ENCODE data around the gene GNRHR.
"Not testable (repeated sequence)": the region's sequence is repeated elsewhere in the genome, so short reads cannot be mapped to it uniquely, and the experiment has no call there.

Gene GNRHR

GRCh38 chr4:67736262-67736661 lies 17.9 kb downstream of the GNRHR start:
- DNase-seq (ENCODE audit: low read depth, low spot score), result no peak
- no peak overlapping the region for H3K4me3 ChIP-seq (ENCODE audit: low read length)

- H3K4me3 ChIP-seq (ENCODE audit: low read length), result no peak overlapping the region
- no peak for DNase-seq (ENCODE audit: low read depth, low spot score)
Observed at GRCh38 chr4:67735325-67735724, 18.9 kb downstream of the GNRHR start.

- H3K4me3 ChIP-seq (ENCODE audit: low read length); DNase-seq (ENCODE audit: low read depth, low spot score): not testable (repeated sequence)
Observed at GRCh38 chr4:67730511-67730910, 23.7 kb downstream of the GNRHR start.

DNA sequence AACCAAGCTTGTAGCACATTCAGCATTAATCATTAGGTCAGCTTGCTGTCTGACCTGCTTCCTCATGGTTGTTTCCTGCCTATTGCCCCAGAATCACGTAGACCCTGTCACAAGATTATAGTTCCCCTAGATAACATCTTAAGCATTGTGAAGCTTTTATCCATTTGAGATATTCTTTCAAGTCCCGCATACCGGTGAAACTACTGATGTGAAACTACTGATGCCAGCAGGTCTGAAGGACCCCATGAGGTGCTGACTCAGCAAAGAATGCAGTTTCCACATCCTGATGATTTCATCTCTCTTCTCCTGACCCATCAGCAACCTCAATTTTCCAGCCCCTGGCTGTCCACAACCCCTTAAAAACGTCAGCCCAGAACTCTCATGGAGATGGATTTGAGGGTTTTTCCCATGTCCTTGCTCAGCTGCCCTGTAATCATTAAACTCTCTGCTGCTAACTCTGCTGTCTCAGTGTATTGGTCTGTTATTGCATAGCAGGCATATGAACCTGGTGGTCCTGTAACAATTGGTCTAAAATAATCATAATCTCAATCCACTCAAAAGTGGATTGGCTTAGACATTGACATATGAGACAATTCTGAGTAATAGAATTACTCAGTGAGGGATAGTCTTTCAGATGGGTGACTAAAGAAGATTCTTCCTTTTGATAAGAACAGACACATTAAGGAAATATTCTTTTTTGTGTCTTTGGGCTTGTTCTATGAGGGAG lies 26.9 kb downstream of the GNRHR start:
- no peak overlapping the region for H3K4me3 ChIP-seq (ENCODE audit: low read length)

DNA sequence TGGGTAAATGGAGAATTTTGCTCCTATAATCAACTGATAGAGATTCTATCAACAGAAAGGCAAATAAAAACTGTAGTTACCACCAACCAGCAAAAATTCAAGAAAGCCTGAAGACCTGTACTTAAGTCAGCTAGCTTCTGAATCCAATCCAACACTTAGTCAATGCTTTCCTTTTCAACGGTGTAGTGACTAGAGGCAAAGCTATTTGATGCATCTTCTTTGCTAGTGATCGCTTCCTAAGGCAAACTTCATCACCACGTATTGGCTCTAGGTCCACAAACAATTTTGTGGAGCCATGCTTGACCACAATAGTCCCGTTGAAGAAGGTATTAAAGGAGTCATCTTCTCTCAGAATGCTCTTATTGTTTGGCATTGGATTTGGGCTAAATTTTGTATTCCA lies 28.2 kb downstream of the GNRHR start:
- no peak for DNase-seq (ENCODE audit: low read depth, low spot score)

More for the DNA sequence above, 26.9 kb downstream of the GNRHR start:
- DNase-seq (ENCODE audit: low read depth, low spot score), result no peak

GRCh38 chr4:67725132-67725531 lies 29.1 kb downstream of the GNRHR start:
- DNase-seq (ENCODE audit: low read depth, low spot score), result no peak
- H3K4me3 ChIP-seq (ENCODE audit: low read length), result no peak overlapping the region

More for the DNA sequence above, 28.2 kb downstream of the GNRHR start:
- no peak overlapping the region for H3K4me3 ChIP-seq (ENCODE audit: low read length)

DNA sequence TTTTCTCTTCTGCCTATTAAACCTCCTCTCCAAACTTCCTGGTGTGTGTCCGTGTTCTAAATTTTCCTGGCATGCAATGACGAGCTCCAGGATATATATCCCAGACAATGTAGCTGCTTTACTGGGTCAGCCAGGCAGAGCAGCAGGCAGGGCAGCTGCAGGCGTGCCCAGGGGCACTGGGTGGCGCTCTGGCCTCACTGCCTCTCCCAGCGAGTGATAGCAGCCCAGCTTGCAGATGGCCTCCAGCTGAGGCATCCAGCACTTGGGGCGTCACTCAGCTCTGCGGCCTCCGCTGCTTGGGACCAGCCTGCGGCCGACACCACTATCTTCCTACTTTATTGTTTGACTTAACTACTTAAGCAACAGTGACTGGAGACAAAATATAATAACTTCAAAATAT lies 30.2 kb downstream of the GNRHR start:
- DNase-seq (ENCODE audit: low read depth, low spot score), result no peak
- H3K4me3 ChIP-seq (ENCODE audit: low read length), result no peak overlapping the region

GRCh38 chr4:67723341-67723740 lies 30.8 kb downstream of the GNRHR start:
- no peak for DNase-seq (ENCODE audit: low read depth, low spot score)
- no peak overlapping the region for H3K4me3 ChIP-seq (ENCODE audit: low read length)

GRCh38 chr4:67721770-67722597 lies 32.2 kb downstream of the GNRHR start:
- H3K4me3 ChIP-seq (ENCODE audit: low read length), result no peak overlapping the region
- DNase-seq (ENCODE audit: low read depth, low spot score), result no peak

GRCh38 chr4:67721315-67721769 lies 32.8 kb downstream of the GNRHR start:
- DNase-seq (ENCODE audit: low read depth, low spot score), result no peak

GRCh38 chr4:67719953-67720617 lies 34.1 kb downstream of the GNRHR start:
- DNase-seq (ENCODE audit: low read depth, low spot score), result no peak

More at GRCh38 chr4:67721315-67721769, 32.8 kb downstream of the GNRHR start:
- no peak overlapping the region for H3K4me3 ChIP-seq (ENCODE audit: low read length)

DNA sequence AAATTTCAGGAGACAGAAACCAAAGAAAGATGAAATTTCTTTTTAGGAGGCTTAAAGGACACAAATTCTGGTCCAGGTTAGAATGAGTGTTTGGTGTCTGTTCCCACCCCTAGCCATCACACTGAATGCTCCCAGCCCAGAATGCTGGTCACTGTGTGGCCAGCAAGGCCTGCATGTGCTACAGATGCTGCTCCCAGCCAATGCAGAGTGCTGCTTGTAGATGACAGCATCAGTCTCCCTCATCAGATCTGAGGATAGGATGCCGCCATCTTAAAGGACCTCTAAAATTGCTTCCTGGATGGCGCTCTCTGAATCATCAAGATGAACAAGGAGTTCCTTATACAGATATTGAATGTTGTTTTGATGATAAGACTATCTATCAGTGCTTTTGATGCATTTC lies 35.3 kb downstream of the GNRHR start:
- no peak for DNase-seq (ENCODE audit: low read depth, low spot score)
- H3K4me3 ChIP-seq (ENCODE audit: low read length), result no peak overlapping the region

More at GRCh38 chr4:67719953-67720617, 34.1 kb downstream of the GNRHR start:
- no peak overlapping the region for H3K4me3 ChIP-seq (ENCODE audit: low read length)

GRCh38 chr4:67717586-67717985 lies 36.6 kb downstream of the GNRHR start:
- H3K4me3 ChIP-seq (ENCODE audit: low read length), result no peak overlapping the region
- no peak for DNase-seq (ENCODE audit: low read depth, low spot score)

DNA sequence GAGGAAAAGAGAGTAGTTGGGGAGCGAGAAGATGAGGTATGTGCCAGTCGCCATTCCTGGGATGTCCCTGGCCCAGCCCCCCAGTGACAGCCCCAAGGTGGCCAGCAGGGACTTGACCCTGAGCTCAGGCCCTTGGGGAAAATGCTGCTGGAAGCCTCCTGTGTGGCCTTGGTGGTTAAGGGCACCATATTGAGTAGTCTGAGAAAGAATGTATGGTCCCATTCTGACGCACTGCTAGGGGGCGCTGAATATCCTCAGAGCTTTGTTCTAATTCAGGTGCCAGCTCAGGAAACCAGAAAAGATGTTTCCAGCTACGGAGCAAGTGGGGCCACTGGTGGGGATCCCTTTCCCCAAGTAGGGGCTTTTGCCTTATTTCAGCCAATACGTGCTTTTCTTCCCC lies 39.2 kb downstream of the GNRHR start:
- no peak for DNase-seq (ENCODE audit: low read depth, low spot score)
- H3K4me3 ChIP-seq (ENCODE audit: low read length), result no peak overlapping the region

DNA sequence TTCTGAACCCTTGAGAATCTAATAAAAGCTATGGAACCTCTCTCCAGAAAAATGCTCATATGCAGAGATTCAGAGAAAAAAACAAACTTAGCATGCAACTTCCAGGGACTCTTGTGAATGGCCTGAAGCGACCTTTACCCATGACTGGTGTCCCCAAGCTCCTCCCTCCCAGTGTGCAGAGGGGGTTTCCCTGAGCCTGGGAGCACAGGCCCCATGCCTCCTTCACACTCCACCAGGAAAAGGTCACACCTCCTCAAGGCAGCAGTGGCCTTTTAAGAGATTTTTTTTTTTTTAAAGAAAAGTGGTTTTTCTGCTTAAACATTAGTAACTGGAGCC lies 40.0 kb downstream of the GNRHR start:
- H3K4me3 ChIP-seq (ENCODE audit: low read length), result no peak overlapping the region
- DNase-seq (ENCODE audit: low read depth, low spot score), result no peak

GRCh38 chr4:67713529-67714247 lies 40.5 kb downstream of the GNRHR start:
- H3K4me3 ChIP-seq (ENCODE audit: low read length), result no peak overlapping the region
- DNase-seq (ENCODE audit: low read depth, low spot score), result no peak

DNA sequence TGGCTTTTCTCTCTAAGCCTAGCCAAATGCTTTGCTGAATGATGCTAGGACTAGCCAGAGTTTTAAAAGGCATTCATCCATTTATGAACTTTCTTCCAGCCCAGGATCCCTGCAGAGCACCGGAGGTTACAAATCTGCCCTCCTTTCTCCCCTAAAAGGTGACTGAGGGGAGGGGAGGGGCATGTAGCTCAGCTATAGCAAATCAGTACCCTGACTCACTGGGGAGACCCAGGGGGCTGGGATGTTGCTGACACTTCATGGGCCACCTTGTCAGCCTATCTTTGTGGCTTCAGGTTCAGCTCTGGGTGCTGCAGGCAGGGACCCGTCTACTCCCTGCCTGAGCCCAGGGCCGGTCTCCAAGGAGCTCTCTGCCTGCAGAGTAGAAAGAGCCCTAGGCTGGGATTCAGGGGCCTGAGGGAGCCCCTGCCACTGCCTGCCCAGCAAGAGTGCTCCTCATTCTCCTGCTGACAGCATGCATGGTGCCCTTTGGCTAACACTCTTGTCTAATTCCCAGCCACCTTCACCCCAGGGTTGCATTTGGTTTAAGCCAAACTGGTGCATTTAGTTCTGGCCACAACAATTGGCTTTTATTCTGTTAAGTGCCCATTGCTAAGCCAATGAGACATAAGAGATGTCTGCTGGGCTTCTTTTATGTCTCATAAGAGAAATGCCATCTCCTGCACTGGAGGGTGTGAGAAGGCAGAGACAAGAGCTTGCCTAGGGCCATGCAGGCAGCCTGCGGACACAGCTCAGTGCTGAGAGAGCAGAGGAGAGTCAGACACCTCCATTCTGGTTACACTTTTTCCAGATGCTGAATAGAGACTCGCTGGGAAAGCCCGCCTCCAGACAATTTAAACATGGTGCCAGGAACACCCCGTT lies 41.3 kb downstream of the GNRHR start:
- no peak overlapping the region for H3K4me3 ChIP-seq (ENCODE audit: low read length)
- no peak for DNase-seq (ENCODE audit: low read depth, low spot score)

DNA sequence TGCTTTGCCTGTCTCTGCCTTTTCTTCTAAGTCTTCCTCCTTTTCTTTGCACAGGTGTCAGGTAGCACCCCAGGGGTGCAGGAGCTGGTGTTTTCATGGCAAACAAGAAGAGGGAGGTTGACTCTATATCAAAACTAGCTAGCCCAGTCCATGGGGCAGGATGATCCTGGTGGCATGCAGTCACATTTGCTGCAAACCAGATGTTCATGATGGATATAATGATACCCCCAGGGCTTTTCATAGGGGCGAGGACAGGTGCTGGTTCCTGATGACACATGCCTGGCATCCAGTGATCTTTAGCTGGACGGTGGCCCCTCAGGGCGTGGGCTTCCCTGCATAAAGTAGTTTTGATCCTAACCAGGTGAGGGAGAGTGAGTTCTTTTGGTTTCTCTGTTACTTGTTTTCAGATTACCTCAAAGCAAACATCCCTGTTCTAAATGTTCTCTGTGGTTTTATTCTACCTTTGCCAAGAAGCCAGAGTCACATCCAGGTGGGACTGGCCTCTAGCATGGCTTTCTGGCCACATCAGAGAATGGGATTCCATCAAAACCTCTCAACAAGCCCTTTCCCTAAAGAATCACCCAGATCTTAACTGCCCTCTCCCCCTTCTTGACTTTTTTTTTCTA lies 42.1 kb downstream of the GNRHR start:
- H3K4me3 ChIP-seq (ENCODE audit: low read length), result no peak overlapping the region
- DNase-seq (ENCODE audit: low read depth, low spot score), result no peak

All from Jurkat, Clone E6-1 (cell line).